Panc1 (cell line): Measurements from ENCODE around the gene IL13RA1. TPM values are rescaled to one million over a fixed set of nuclear protein-coding genes. Genes with fewer than 3 reads are reported as not detected.
"Not testable (repeated sequence)": the region's sequence is repeated elsewhere in the genome, so short reads cannot be mapped to it uniquely, and the experiment has no call there.

ENCODE experiments used
- ATAC-seq: fragments of 200-7000 bp; cut with Tn5 transposase; 2 replicates; pipeline ENCODE4 v1.9.1; 2020; ENCODE audit warnings: mild to moderate bottlenecking, moderate library complexity
- BruUV-seq: library from RNA; stranded (reverse); fragments of 400-500 nt; replicated peaks from 2 replicates; lab custom pipeline; 2021; lab: Mats Ljungman, UMichigan
- CTCF ChIA-PET: fragments of 300-600 bp; sonication (Branson Sonifier 250); formaldehyde crosslinking; loops from one replicate; lab custom pipeline; 2022; ENCODE audit warnings: antibody characterized with exemption; lab: Charles Lee
- POLR2A ChIA-PET: fragments of 300-600 bp; sonication (Branson Sonifier 250); formaldehyde crosslinking; loops from one replicate; lab custom pipeline; 2022; ENCODE audit warnings: antibody characterized with exemption; lab: Charles Lee
- DNase-seq: peaks from one replicate; pipeline ENCODE4 v3.0.0-alpha.2; 2010; ENCODE audit warnings: low read depth, low spot score
- H3K27ac ChIP-seq: 2 replicates; pipeline ENCODE4 v1.5.1; 2011; ENCODE audit warnings: mild to moderate bottlenecking, low read length, inconsistent platforms
- H3K27me3 ChIP-seq: fragments of 200-500 bp; sonication (Bioruptor generic); 2 replicates; pipeline ENCODE4 v1.6.0; 2014; ENCODE audit warnings: low read length, inconsistent platforms; ENCODE audit not compliant: control insufficient read depth, insufficient read depth
- H3K36me3 ChIP-seq: fragments of 200-500 bp; sonication (Bioruptor generic); 2 replicates; pipeline ENCODE4 v1.5.1; 2014; ENCODE audit warnings: inconsistent platforms, mild to moderate bottlenecking, low read length, moderate library complexity; ENCODE audit not compliant: control insufficient read depth, insufficient read depth
- H3K4me1 ChIP-seq: 2 replicates; pipeline ENCODE4 v1.5.1; 2011; ENCODE audit warnings: inconsistent platforms, mild to moderate bottlenecking, low read length, moderate library complexity; ENCODE audit not compliant: control insufficient read depth, insufficient read depth
- H3K4me3 ChIP-seq, 2 experiments: 2 replicates each; pipeline ENCODE4 v1.5.1; 2011 to 2012; ENCODE audit warnings: low read depth in 2 of 2, low read length in 2 of 2, mild to moderate bottlenecking in 2 of 2, inconsistent platforms in 1 of 2, moderate library complexity in 1 of 2
- H3K9me3 ChIP-seq: fragments of 200-500 bp; sonication (Bioruptor generic); 2 replicates; pipeline ENCODE4 v1.5.1; 2014; ENCODE audit warnings: low read depth, mild to moderate bottlenecking, inconsistent platforms, low read length, moderate library complexity; ENCODE audit not compliant: control insufficient read depth, insufficient read depth
- POLR2AphosphoS5 ChIP-seq: IDR thresholded peaks from 2 replicates; pipeline ENCODE4 v1.6.1; 2012; ENCODE audit warnings: mild to moderate bottlenecking, low read depth, low read length, moderate library complexity
- SIN3A ChIP-seq: IDR thresholded peaks from 2 replicates; pipeline ENCODE4 v1.6.1; 2012; ENCODE audit warnings: low read depth, mild to moderate bottlenecking, low read length, moderate library complexity, borderline replicate concordance; ENCODE audit not compliant: insufficient read depth
- TCF7L2 ChIP-seq: IDR thresholded peaks from 2 replicates; pipeline ENCODE4 v1.6.1; 2011; ENCODE audit warnings: mild to moderate bottlenecking, low read depth, low read length, inconsistent platforms
- in situ Hi-C: cut with HindIII; loops from 2 replicates; pipeline ENCODE4 v1.10.0; 2016; ENCODE audit warnings: low sequenced_read_pairs, low pct_unique_long_range_greater_than_20kb
- intact Hi-C: fragments of 100-400 bp; cut with micrococcal nuclease; formaldehyde crosslinking; loops from one replicate; pipeline ENCODE4 v1.10.0; 2022; ENCODE audit not compliant: unreplicated experiment
- total RNA-seq: library from RNA; stranded (reverse); gene quantifications from one replicate; pipeline ENCODE4 v1.2.1, GENCODE V29; 2021; ENCODE audit not compliant: unreplicated experiment
- TF ChIP-seq, protein P1 (sequence below): fragments of 450-650 bp; IDR thresholded peaks from 2 replicates; pipeline ENCODE4 v1.5.1; 2017; ENCODE audit warnings: mild to moderate bottlenecking
- TF ChIP-seq, protein P2 (sequence below), 2 experiments: IDR thresholded peaks; 2 replicates each; pipeline ENCODE4 v1.6.1; 2011 to 2012; ENCODE audit warnings: low read depth in 2 of 2, control low read depth in 1 of 2, low read length in 1 of 2, mild to moderate bottlenecking in 1 of 2, moderate library complexity in 1 of 2; ENCODE audit not compliant: insufficient read depth in 1 of 2

Gene IL13RA1
- total RNA-seq, 1 experiment from 2014 or later: 191 TPM

DNA sequence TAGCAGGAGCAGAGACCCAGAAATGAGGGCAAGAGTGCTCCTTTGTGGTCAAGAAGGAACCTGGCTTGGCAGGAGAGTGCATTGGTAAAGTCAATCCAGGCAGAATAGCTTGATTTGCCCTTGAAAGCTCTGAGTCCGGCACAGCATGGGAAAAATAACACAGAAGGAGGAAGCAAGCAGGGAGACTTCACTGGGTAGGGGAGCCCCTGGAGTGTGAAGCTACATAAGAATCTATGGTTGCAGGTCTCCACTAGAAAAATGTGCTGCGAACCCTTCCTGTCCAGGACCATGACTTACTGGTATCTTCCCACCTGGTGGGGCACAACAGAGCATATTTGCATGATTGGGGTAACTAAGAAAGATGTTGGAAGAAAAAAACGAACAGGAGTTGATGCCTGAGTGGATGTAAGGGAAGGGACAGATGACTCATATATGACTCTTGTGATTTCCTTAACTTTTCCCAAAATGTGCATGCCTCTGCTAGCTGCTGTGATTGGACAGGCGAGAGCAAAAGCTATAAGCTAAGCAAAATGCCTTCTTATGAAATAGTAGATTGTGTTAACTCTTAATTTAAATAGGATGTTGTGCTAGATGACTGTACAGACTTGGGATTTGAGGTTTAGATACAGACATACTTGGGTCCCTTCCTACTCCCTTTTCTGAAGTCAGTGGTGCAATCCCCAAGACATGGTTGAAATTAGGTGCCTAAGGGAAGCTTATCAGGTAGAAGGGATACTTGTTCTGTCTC lies 3.3 kb downstream of the IL13RA1 start (continued):
- no peak for TF ChIP-seq SIN3A

DNA sequence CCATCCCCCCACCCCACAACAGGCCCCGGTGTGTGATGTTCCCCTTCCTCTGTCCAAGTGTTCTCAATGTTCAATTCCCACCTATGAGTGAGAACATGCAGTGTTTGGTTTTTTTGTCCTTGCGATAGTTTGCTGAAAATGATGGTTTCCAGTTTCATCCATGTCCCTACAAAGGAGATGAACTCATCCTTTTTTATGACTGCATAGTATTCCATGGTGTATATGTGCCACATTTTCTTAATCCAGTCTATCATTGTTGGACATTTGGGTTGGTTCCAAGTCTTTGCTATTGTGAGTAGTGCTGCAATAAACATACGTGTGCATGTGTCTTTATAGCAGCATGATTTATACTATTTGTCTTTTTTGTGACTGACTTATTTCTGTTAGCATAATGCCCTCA lies 5.1 kb downstream of the IL13RA1 start:
- POLR2A ChIA-PET, ATAC-seq, H3K9me3 ChIP-seq, H3K27ac ChIP-seq, intact Hi-C loops, CTCF ChIA-PET, in situ Hi-C loops, BruUV-seq, H3K4me3 ChIP-seq, H3K27me3 ChIP-seq, DNase-seq, H3K36me3 ChIP-seq: not testable (repeated sequence)
- peaks cover 34% of the 10 kb centered on the region for H3K4me1 ChIP-seq

DNA sequence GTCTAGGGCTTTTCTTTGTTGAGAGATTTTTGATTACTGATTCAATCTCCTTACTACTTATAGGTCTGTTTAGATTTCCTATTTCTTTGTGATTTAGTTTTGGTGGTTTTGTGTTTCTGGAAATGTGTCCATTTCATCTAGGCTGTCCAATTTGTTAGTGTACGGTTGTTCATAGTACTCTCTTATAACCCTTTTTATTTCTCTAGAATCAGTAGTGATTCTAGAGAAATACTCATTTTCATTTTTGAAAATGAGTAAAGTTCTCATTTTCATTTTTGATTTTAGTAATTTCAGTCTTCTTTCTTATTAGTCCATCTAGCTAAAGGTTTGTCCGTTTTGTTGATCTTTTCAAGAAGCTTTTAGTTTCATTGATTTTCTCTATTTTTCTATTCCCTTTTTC lies 7.5 kb downstream of the IL13RA1 start:
- no TSS peak for BruUV-seq

More for the DNA sequence above, 7.5 kb downstream of the IL13RA1 start:
- H3K36me3 ChIP-seq: no peaks in the 10 kb centered on the region
- H3K27ac ChIP-seq: no peak overlapping the region
- TF ChIP-seq POLR2AphosphoS5 (no peak), SIN3A (no peak), TCF7L2 (no peak)
- TF ChIP-seq, protein P1, sequence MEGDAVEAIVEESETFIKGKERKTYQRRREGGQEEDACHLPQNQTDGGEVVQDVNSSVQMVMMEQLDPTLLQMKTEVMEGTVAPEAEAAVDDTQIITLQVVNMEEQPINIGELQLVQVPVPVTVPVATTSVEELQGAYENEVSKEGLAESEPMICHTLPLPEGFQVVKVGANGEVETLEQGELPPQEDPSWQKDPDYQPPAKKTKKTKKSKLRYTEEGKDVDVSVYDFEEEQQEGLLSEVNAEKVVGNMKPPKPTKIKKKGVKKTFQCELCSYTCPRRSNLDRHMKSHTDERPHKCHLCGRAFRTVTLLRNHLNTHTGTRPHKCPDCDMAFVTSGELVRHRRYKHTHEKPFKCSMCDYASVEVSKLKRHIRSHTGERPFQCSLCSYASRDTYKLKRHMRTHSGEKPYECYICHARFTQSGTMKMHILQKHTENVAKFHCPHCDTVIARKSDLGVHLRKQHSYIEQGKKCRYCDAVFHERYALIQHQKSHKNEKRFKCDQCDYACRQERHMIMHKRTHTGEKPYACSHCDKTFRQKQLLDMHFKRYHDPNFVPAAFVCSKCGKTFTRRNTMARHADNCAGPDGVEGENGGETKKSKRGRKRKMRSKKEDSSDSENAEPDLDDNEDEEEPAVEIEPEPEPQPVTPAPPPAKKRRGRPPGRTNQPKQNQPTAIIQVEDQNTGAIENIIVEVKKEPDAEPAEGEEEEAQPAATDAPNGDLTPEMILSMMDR: no peak
- TF ChIP-seq, protein P2, sequence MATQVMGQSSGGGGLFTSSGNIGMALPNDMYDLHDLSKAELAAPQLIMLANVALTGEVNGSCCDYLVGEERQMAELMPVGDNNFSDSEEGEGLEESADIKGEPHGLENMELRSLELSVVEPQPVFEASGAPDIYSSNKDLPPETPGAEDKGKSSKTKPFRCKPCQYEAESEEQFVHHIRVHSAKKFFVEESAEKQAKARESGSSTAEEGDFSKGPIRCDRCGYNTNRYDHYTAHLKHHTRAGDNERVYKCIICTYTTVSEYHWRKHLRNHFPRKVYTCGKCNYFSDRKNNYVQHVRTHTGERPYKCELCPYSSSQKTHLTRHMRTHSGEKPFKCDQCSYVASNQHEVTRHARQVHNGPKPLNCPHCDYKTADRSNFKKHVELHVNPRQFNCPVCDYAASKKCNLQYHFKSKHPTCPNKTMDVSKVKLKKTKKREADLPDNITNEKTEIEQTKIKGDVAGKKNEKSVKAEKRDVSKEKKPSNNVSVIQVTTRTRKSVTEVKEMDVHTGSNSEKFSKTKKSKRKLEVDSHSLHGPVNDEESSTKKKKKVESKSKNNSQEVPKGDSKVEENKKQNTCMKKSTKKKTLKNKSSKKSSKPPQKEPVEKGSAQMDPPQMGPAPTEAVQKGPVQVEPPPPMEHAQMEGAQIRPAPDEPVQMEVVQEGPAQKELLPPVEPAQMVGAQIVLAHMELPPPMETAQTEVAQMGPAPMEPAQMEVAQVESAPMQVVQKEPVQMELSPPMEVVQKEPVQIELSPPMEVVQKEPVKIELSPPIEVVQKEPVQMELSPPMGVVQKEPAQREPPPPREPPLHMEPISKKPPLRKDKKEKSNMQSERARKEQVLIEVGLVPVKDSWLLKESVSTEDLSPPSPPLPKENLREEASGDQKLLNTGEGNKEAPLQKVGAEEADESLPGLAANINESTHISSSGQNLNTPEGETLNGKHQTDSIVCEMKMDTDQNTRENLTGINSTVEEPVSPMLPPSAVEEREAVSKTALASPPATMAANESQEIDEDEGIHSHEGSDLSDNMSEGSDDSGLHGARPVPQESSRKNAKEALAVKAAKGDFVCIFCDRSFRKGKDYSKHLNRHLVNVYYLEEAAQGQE (IDR thresholded peaks at IDR 0.05; ENCODE audit: insufficient read depth in 1 of 2, low read depth in 2 of 2, low read length in 1 of 2): no peak
- DNase-seq (no peak), ATAC-seq (no peak)
- intact Hi-C loops (no loop called here), in situ Hi-C loops (no loop called here)
- no peak overlapping the region for H3K4me3 ChIP-seq
- H3K27me3 ChIP-seq: no peaks in the 10 kb centered on the region
- peaks cover 4% of the 10 kb centered on the region; the same call in 1 of the 2 replicates for H3K9me3 ChIP-seq
- ChIA-PET POLR2A (no interaction called here), CTCF (no interaction called here)
- H3K4me1 ChIP-seq: peaks cover 18% of the 10 kb centered on the region
